NCI-H1092 treated with DMSO at 0.1 percent for 48 hours (cell line): ENCODE results near the gene SPNS2.
A peak's percentile ranks its signal among the peaks of the same experiment; 100 is the strongest.
"Not testable (repeated sequence)": the region's sequence is repeated elsewhere in the genome, so short reads cannot be mapped to it uniquely, and the experiment has no call there.

Source experiments
- DNase-seq: peaks from one replicate; lab custom pipeline; 2025; lab: John Stamatoyannopoulos, UW

Gene SPNS2

DNA sequence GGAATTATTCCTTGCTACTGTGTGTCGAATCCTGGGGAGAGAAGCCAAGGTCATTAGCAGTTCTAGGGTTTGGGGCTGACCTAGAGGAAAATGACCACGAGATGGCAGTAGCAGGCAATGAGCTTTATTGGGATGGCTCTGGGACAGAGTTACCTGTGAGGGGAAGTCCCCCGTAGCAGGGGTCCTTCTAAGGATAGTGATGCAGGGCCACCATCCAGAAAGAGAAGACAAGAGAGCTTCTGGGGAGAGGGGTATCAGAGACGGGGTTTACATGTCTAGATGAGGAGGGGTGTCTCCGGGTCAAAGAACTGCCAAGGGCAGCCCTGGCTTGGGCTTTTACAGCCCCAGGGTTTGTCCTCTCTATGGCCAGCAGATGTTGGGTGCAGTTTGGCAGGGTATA lies 68.1 kb downstream of the SPNS2 start:
- peak; percentile 53 for DNase-seq

DNA sequence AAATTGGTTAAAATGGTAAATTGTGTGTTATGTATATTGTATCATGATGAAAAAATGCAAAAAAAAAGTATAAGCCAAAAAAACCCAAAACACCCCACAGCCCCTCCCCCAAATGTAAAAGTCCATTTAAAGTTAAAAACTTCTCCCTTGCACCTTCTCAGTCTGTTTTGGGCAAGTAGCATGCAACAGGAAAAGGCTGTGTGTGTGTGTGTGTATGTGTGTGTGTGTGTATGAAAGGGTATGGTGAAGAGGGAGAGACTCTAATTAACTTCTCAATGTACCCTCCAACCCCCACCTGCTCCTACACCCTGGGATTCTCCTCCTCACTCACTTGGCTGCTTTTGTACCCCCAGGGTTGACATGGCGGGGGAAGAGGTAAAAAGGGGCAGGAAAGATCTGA lies 70.9 kb downstream of the SPNS2 start:
- no peak for DNase-seq

DNA sequence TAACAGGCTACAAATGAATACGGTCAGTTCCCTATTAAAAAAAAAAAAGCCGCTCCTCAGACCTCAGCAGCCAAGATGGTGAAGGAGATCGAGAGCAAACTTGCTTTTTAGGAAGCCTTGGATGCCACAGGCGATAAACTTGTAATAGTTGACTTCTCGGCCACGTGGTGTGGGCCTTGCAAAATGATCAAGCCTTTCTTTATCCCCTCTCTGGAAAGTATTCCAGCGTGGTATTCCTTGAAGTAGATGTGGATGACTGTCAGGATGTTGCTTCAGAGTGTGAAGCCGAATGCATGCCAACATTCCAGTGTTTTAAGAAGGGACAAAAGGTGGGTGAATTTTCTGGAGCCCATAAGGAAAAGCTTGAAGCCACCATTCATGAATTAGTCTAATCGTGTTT lies 73.5 kb downstream of the SPNS2 start:
- no peak for DNase-seq

DNA sequence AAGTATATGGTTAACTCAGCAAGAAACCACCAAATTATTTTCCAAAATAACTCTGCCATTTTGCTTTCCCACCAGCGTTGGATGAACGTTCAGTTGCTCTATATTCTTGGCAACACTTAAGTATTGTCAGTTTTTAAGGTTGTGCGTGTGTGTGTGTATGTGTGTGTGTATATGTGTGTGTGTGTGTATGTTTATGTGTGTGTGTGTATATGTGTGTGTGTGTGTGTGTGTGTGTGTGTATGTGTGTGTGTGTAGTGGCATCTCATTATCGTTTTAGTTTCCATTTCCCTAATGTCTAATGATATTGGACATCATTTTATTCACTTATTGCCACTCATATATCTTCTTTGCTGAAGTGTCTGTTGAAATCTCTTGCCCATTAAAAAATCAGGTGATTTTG lies 74.4 kb downstream of the SPNS2 start:
- DNase-seq = no peak

DNA sequence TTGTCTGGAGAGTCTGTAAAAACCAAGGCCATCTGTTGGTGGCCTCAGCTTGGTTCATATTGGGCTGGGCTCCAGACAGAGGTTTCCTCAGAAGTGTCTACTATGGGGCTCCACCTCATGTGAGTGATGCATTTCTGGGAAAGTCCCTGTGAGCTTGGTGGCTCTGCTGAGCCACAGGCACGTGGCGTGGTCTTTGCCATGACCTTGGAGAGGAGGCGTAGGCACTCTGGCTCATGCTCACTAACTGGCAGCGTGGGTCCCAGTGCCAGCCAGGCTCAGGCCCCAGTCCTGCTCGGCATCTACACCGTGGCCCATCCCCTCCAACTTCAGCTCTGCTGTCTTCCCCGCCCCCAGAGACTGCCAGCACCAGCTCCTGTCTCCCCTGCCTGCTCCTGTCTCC lies 75.0 kb downstream of the SPNS2 start:
- no peak for DNase-seq

DNA sequence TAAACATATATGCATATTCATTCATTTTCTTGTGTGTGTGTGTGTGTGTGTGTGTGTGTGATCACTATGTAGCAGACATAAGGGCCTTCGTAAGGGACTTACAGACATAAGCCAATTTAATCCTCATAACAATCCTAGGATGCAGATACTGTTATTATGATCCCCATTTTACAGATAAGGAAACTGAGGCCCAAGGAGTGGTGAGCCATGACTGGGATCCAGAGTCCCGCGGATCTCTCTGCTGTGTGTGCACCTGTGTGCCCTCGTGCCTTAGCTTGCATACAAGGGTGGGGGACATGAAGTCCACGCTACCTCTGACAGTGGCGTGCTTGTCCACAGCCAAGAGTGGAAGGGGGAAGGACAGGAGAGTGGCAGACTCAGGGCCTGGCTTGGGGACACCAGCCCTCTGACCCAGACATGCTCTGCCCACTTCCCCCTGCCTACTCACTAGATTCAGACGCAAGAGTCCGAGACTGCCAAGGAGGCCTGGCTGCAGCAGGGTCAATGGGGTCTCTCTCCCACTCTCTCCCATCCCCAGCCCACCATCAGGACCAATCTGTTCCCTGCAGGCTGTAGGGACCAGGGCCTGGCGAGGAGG lies 75.9 kb downstream of the SPNS2 start:
- DNase-seq = no peak

DNA sequence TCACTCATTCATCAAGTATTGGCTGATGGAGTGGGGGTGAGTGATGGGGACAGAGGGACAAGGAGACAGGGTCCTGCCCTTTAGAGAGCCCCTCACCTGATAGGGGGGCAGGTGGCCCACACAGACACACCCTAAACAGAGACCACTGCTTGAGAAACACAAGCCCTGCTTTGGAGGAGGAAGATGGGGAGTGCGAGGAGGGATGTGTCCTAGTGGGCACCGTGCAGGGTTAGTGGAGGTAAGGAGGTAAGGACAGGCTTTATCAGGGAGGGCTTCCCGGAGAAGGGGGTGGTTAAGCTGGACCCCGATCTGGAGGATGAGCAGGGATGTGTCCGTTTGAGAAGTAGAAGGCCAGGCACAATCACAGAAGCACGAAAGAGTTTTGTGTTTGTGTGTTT lies 77.5 kb downstream of the SPNS2 start:
- DNase-seq = no peak

DNA sequence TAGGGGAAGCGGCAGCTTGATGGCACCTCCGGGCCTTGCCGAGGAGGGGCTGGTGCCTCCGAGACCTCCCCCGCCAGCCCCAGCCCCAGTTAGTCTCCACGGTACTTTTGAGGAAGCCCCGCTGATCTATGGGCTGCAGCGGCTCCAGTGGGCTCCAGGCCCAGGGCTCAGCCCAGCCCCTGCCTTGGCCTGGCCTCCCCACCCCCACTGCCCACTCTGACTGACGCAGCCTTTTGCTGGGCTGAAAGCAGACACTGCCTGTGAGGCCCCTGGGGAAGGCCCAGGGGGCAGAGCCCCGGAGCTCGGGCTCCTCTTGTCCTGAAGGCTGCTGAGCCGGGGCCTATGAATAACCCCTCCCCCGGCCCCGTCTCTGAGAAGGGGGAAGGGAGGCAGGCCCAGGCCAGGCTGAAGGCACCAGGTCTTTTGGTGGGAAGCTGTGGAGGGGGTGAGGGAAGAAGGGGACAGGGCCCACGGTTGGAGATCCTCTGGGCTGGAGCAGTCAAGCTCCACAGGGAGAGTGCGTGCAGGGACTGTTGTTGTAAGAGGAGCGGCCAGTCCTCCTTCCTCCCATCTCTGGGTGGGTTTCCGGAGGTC lies 78.1 kb downstream of the SPNS2 start:
- no peak for DNase-seq

DNA sequence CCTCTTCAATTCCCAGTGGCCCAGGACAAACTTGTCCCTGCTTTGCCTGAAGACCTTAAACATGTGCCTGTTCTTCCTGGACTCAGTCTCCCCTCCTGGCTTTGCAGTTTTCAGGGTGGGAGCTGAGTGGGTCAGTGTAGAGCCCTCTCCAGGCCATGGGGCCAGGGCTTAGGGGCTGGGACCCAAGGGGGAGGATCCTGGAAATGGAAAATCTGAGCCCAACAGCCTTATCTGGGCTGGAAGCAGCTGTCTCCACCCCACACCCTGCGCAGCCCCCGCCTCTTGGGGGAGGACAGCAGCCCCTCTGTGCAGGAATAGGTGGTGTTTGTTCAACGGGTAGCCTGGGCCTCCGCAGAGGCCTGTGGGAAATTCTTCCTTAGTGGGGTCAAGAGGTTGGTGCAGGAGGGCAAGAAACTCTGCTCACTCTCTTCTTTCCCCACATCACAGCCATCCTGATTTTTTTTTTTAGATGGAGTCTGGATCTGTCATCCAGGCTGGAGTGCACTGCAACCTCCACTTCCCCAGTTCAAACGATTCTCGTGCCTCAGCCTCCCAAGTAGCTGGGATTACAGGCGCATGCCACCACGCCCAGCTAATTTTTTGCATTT lies 78.8 kb downstream of the SPNS2 start:
- no peak for DNase-seq

DNA sequence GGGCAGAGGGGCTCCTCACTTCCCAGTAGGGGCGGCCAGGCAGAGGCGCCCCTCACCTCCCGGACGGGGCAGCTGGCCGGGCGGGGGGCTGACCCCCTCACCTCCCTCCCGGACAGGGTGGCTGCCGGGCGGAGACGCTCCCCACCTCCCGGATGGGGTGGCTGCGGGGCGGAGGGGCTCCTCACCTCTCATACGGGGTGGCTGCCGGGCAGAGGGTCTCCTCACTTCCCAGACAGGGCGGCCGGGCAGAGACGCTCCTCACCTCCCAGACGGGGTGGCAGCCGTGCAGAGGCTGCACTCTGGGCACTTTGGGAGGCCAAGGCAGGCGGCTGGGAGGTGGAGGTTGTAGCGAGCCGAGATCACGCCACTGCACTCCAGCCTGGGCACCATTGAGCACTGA lies 79.7 kb downstream of the SPNS2 start:
- DNase-seq = not testable (repeated sequence)

DNA sequence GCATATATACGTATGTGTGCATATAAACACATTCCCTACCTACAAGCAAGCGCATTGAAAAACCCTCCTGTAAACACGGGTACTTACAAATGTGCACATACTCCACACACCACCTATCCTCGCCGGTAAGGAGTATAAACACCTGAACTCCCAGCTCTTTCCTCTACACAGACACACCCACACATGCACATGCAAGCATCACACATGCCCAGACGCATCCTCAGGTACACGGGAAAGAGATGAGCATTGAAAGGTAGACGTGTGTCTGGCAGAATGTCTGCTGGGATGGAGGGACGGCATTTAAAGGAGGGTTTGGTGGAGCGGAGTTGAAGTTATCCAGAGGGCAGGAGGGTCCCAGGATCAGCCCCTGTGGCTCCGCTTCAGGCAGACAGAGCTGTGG lies 81.0 kb downstream of the SPNS2 start:
- DNase-seq = no peak

DNA sequence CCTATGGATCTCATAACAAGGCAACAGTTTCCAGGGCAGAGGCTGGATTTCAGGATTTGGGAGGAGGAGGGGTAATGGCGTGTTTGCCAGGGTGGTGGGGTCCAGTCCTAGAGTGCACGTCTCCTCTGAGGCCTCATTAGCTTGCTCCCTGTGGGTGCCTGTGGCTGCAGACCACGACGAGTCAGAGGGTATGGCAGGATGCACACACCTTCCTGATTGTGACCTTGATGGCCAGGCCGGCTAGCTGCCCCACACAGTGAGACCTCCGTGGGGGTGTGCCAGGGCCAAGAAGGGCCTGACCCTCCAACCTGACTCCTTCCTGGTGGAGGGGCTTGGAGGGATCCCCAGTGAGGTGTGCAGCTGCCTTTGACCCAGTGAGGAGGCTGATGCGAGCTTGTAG lies 81.6 kb downstream of the SPNS2 start:
- no peak for DNase-seq

DNA sequence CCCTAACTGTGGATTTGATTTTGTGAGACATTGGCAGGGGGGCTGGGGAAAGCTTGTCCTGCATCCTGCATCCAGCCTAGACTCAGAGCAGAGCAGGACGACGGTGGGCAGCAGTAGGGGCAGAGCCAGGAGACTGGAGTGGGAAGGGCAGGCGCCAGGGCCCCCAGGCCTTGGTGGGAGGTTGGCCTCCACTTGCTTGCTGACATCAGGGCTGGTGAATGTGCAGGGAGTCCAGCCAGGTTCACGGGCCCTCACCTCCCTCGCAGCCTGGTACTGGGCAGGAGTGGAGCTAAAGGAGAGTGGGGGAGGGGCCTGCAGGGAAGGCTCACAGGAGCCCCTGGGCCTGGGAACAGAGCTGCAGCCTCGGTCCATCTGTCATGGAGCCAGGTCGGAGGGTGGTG lies 83.4 kb downstream of the SPNS2 start:
- DNase-seq = no peak

DNA sequence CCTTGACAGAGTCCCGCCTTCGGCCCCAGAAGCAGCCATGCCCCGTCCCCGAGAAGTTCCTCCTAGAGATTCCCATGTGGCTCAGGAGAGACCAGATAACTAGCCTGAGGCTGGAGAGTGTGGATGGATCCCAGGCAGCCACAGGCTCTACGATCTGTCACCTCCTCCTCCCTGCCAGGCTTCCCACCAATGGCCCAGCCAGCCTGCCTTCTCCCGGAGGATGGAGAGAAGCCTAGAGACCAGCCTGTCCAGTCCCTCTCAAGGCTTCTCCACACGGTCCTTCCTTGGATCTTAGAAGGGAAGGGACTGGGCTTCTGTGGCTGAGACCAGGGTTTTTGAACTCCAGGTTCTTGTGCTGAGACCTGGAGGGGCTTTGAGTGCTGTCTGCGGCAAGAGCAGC lies 84.0 kb downstream of the SPNS2 start:
- DNase-seq = no peak

DNA sequence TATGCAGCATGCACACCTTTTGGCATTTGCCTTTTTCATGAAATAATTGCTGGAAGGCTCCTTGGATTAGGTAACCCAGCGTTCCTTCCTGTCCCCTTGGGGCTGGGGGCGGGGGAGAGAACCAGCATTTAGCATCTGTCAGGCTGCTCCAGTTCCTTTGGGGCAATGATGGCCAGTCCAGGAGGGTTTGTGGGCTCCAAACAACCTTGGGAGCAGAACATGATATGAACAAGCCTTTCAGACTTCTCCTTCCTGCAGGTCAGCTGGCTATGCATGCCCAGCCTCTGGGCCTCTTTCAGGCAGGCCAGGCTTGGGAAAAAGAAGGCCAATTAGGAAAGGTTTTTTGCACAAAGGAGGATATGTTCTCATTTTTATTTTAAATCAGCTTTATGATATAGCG lies 84.5 kb downstream of the SPNS2 start:
- DNase-seq = no peak

DNA sequence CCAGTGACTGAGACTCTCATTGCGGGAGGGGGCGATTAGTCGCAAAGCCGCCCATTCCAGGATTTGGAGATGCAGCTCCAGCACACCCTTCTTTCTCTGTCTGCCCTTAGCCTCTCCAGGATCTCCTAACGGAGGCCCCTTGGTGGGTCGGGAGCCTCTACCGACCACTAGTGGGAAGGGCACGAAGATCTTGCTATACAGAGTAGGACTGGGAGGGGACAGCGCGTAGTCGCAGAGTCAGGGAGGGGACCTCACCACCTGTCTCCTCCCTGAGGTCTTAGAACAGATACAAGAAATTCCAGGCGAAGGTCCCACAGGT lies 85.1 kb downstream of the SPNS2 start:
- no peak for DNase-seq

DNA sequence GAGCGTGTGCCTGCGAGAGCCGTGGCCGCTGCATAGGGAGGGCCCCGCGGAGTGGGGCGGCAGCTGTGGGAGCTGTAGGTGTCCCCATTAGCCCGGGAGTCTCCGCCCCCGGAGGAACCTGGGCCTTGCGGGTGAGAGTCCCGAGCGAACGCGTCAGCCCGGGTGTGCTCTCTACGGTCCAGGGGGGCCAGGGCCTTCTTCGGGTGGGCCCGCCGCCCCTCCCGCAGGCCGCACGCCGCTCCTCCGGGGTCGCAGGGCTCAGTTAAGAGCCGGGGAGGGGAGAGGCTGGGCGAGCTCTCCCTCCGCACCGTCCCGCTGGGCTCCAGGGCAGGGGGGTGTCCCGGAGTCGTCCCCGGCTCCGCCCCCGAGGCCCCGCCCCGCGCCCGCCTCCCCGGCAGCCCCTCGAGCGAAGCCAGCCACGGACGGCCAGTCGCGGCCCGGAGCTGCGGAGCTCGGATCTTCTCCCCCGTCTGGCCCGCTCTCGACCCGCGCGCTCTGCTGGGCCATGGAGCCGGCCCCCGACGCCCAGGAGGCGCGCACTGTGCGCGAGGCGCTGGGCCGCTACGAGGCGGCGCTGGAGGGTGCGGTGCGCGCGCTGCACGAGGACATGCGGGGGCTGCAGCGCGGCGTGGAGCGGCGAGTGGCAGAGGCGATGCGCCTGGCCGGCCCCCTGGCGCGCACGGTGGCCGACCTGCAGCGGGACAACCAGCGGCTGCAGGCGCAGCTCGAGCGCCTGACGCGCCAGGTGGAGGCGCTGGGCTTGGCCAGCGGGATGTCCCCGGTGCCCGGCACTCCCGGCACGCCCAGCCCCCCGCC lies 85.6 kb downstream of the SPNS2 start, which contains the start of gene SMTNL2:
Gene SMTNL2, plus strand, starts transcription at position 429 of the 816 bp plus-strand sequence. Its CDS starts 77 bp downstream, at position 506.
- DNase-seq = no peak

DNA sequence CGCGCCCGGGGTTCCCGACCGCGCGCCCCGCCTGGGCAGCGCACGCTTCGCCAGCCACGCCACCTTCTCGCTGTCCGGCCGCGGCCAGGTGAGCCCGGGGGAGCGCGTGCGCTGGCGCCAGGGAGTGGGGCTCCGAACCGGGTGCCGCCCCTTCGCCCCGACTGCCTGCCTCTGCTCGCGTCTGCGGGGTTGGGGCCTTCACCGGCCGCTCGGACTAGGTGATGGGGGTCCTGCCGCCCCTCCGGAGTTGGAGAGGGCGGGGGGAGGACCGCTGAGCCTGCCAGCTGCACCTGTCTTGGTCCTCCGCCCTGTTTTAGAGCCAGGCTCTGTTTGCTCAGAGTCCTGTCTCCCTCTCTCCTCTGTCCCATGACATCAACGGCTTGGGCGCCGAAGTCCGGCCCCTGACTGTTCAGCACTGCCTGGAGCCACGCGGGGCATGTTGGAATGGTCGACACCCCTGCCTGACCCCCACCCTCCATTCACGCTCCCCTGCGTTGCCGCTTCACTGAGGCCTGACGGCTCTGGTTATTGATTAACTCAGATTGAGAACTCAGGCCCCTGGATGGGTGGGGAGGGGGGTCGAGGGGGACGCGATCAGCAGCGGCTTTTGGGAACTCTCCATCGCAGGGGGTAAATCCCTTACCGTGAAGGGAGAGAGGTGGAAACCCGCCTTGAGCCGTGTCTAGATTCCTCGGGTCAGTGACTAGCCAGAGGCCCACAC lies 86.4 kb downstream of the SPNS2 start:
- DNase-seq = no peak

DNA sequence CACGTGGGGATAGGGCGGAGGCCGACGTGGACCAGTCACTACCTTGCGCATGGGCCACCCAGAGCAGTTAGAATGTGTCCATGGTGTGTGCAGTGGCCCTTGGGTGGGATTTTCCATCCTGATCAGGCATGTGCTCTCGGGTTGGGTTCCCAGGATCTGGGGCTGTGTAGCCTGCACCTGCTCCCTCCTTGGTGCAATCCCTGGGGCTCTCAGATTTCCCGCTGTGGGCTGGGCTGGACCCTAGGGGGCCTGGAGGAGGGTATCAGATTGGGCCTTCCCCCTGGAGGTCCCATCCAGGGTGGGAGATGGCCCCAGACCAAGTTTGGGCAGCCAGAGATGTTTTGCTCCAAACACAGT lies 86.9 kb downstream of the SPNS2 start:
- DNase-seq = no peak

DNA sequence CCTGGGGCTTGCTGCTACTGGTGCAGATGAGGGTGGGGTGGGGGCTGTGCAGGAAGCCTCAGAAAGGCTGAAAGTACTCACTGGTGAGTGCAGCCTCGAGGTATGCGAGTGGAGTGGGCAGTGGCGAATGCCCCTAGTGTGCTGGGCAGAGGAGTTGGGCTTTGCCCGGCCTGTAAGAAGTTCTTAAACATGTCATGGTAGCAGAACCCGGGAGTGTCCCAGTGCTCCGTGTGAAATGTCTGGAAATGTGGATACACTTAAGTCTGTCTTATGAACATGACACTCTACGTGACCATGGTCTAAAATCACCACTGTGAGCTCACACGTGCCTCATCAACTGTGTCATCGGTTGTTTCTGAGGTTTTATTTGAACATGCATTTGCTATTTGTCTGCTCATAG lies 87.4 kb downstream of the SPNS2 start:
- DNase-seq = no peak

DNA sequence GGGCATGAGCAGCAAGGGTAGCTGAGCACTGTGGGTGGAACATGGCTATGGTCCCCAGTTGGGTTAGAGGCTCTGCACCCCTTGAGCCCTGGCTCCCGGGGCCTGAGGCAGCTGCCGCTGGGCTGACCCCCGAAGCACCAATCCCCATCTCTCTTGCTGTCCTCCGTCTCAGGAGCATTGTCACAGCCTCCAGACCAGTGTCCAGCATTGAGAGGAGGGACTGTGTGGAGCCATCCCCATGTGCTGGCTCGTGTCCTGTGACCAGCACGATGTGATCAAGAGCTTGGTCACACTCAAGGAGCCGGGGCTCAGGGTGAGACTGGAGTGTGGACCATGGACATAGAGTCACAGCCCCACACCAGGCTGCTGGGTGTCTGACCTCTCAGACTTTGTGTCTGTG lies 88.5 kb downstream of the SPNS2 start:
- DNase-seq = no peak

DNA sequence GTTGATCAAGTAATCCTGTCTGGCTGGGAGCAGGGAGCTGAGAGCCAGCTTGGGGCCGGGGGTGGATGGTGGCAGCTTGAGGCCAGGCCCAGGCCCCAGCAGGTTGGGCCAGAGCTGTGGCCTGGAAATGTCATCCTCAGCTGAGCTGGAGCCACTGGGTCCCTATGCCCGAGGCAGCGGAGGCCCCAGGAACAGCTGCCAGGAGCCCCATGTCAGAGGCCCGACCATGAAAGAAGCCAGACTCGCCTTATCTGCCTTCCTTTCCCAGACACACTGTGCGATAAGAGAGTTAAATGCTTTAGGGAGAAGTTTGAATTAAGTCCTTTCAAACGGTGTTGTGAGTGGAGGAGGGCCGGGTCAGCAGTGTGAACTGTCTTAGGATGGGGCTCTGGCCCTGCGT lies 89.1 kb downstream of the SPNS2 start:
- no peak for DNase-seq

DNA sequence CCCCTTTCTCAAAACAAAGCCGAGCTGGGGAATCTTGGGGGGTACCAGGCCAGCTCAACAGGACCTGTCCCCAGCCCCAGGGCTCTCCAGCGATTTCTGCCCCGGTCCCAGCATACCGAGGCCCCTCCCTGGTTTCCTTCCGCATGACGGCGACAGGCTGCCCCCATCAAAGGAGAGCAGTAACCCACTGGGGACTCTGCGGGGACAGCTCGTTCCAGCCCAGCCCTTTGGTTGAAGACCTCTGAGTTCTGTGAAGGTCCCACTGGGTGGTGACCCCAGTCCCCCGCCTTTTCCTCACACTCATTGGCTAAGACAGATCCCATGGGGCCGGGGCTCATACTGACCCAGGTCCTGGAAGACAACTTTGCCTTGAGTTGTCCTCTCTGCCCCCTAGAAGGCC lies 89.7 kb downstream of the SPNS2 start:
- no peak for DNase-seq
